Neuronal stem cell (in vitro differentiated cells): ENCODE results near the gene SEMA3A.

Experiments used
- DNase-seq: peaks from one replicate; pipeline ENCODE4 v3.0.0-alpha.2; 2013; ENCODE audit warnings: low spot score
- H2AFZ ChIP-seq: one replicate; pipeline ENCODE4 v1.6.1; 2013; ENCODE audit warnings: mild to moderate bottlenecking, low read length, inconsistent platforms
- H2AK5ac ChIP-seq: 2 replicates; pipeline ENCODE4 v1.6.1; 2013; ENCODE audit warnings: low read depth, mild to moderate bottlenecking, inconsistent platforms, low read length, moderate library complexity, mixed read lengths
- H2BK120ac ChIP-seq: 2 replicates; pipeline ENCODE4 v1.6.1; 2013; ENCODE audit warnings: low read depth, mild to moderate bottlenecking, inconsistent platforms, low read length, moderate library complexity, mixed read lengths
- H2BK12ac ChIP-seq: one replicate; pipeline ENCODE4 v1.6.1; 2013; ENCODE audit warnings: low read length, inconsistent platforms
- H2BK15ac ChIP-seq: 2 replicates; pipeline ENCODE4 v1.6.1; 2013; ENCODE audit warnings: mild to moderate bottlenecking, low read length, inconsistent platforms, mixed read lengths
- H2BK5ac ChIP-seq: one replicate; pipeline ENCODE4 v1.6.1; 2013; ENCODE audit warnings: inconsistent platforms, mild to moderate bottlenecking, low read length, moderate library complexity
- H3K14ac ChIP-seq: one replicate; pipeline ENCODE4 v1.6.1; 2013; ENCODE audit warnings: low read length, inconsistent platforms
- H3K18ac ChIP-seq: 2 replicates; pipeline ENCODE4 v1.6.1; 2013; ENCODE audit warnings: low read length, inconsistent platforms
- H3K23ac ChIP-seq: 2 replicates; pipeline ENCODE4 v1.6.1; 2013; ENCODE audit warnings: low read depth, mild to moderate bottlenecking, mixed read lengths, low read length, inconsistent platforms; ENCODE audit not compliant: poor library complexity
- H3K27ac ChIP-seq: replicated peaks from 3 replicates; pipeline ENCODE4 v1.5.1; 2013; ENCODE audit warnings: low read length, inconsistent platforms
- H3K27me3 ChIP-seq, 3 experiments: 2 replicates each; pipeline ENCODE4 v1.6.1; 2013; ENCODE audit warnings: low read length in 3 of 3, mild to moderate bottlenecking in 2 of 3, inconsistent platforms in 1 of 3, low read depth in 1 of 3, mixed read lengths in 1 of 3, moderate library complexity in 1 of 3; ENCODE audit not compliant: control insufficient read depth in 3 of 3, insufficient read depth in 3 of 3
- H3K36me3 ChIP-seq, 2 donors: replicated peaks in 1 of 2; 2 replicates each; pipeline ENCODE4 v1.6.1; 2013; ENCODE audit warnings: low read length in 2 of 2; ENCODE audit not compliant: control insufficient read depth in 2 of 2, insufficient read depth in 2 of 2
- H3K4ac ChIP-seq: 2 replicates; pipeline ENCODE4 v1.6.1; 2013; ENCODE audit warnings: inconsistent platforms, mild to moderate bottlenecking, low read length, moderate library complexity
- H3K4me1 ChIP-seq, 2 donors: 1 replicate in 1 of 2; 2 replicates in 1 of 2; pipeline ENCODE4 v1.6.1; 2013; ENCODE audit warnings: low read length in 2 of 2, low read depth in 1 of 2; ENCODE audit not compliant: control insufficient read depth in 2 of 2, insufficient read depth in 1 of 2
- H3K4me2 ChIP-seq: one replicate; pipeline ENCODE4 v1.6.1; 2013; ENCODE audit warnings: mild to moderate bottlenecking, low read length, inconsistent platforms; ENCODE audit not compliant: insufficient read depth, poor library complexity, severe bottlenecking
- H3K4me3 ChIP-seq, 2 donors: 2 replicates each; pipeline ENCODE4 v1.5.1; 2013; ENCODE audit warnings: low read length in 2 of 2, mild to moderate bottlenecking in 2 of 2, inconsistent platforms in 1 of 2, moderate library complexity in 1 of 2
- H3K79me1 ChIP-seq: one replicate; pipeline ENCODE4 v1.6.1; 2013; ENCODE audit warnings: low read depth, mild to moderate bottlenecking, inconsistent platforms, low read length, moderate library complexity
- H3K9ac ChIP-seq: one replicate; pipeline ENCODE4 v1.6.1; 2013; ENCODE audit warnings: mild to moderate bottlenecking, low read depth, low read length, inconsistent platforms; ENCODE audit not compliant: poor library complexity
- H3K9me3 ChIP-seq, 2 donors: replicated peaks in 1 of 2; 2 replicates each; pipeline versions ENCODE3 to v1.6.1; 2013; ENCODE audit warnings: low read length in 2 of 2, mild to moderate bottlenecking in 2 of 2, inconsistent platforms in 1 of 2, low read depth in 1 of 2, mixed read lengths in 1 of 2, moderate library complexity in 1 of 2; ENCODE audit not compliant: control insufficient read depth in 2 of 2, insufficient read depth in 1 of 2
- H4K8ac ChIP-seq: one replicate; pipeline ENCODE4 v1.6.1; 2013; ENCODE audit warnings: low read depth, mild to moderate bottlenecking, inconsistent platforms, low read length, moderate library complexity
- H4K91ac ChIP-seq: one replicate; pipeline ENCODE4 v1.6.1; 2013; ENCODE audit warnings: low read length, low read depth, mild to moderate bottlenecking, inconsistent platforms; ENCODE audit not compliant: poor library complexity
- WGBS, 2 donors: extraction: QIAGEN DNeasy Blood & Tissue Kit; methylation state at CpG; one replicate each; pipeline ENCODE4 v1.1.7; 2013; ENCODE audit warnings: missing lambda C conversion rate in 2 of 2, mixed read lengths in 1 of 2; ENCODE audit not compliant: insufficient read length in 2 of 2, insufficient replicate concordance in 1 of 2; ENCODE audit errors: extremely low coverage in 2 of 2; 5-methylcytosine and 5-hydroxymethylcytosine counted together

Gene SEMA3A

GRCh38 chr7:83921941-83922607 is 272.5 kb downstream of the SEMA3A start:
- H3K4me1 ChIP-seq: no peaks in the 10 kb centered on the region
- no peak overlapping the region for H2BK5ac ChIP-seq
- H3K23ac ChIP-seq: no peak overlapping the region
- no peaks in the 10 kb centered on the region for H3K27me3 ChIP-seq
- H3K18ac ChIP-seq: no peak overlapping the region
- H3K36me3 ChIP-seq: no peaks in the 10 kb centered on the region
- H2AK5ac ChIP-seq: no peak overlapping the region
- no peak overlapping the region for H4K91ac ChIP-seq
- peak overlapping the region; percentile 65 for H2AFZ ChIP-seq
- H3K4ac ChIP-seq: no peak overlapping the region
- H3K9me3 ChIP-seq: no peaks in the 10 kb centered on the region
- no peak overlapping the region for H3K27ac ChIP-seq
- H2BK15ac ChIP-seq: no peak overlapping the region
- DNase-seq: no peak
- no peak overlapping the region for H3K9ac ChIP-seq
- H3K79me1 ChIP-seq: no peaks in the 10 kb centered on the region
- H3K14ac ChIP-seq: no peak overlapping the region
- H4K8ac ChIP-seq: no peak overlapping the region
- H2BK12ac ChIP-seq: no peak overlapping the region
- H3K4me3 ChIP-seq: no peak overlapping the region
- no peak overlapping the region for H2BK120ac ChIP-seq
- H3K4me2 ChIP-seq: no peak overlapping the region
- WGBS, 2 donors: no CpG with 5 or more reads among the region's 4 CpGs

GRCh38 chr7:83921271-83921940 is 273.2 kb downstream of the SEMA3A start:
- Histone ChIP-seq H2BK5ac (no peak overlapping the region), H3K9me3 (no peaks in the 10 kb centered on the region), H2BK12ac (no peak overlapping the region), H3K27ac (no peak overlapping the region), H3K14ac (no peak overlapping the region), H3K27me3 (no peaks in the 10 kb centered on the region), H3K4ac (no peak overlapping the region), H4K8ac (no peak overlapping the region), H3K23ac (no peak overlapping the region), H3K4me1 (no peaks in the 10 kb centered on the region), H3K36me3 (no peaks in the 10 kb centered on the region), H2AFZ (no peak overlapping the region), H2BK15ac (no peak overlapping the region), H3K4me2 (no peak overlapping the region), H3K79me1 (no peaks in the 10 kb centered on the region), H3K4me3 (no peak overlapping the region), H3K9ac (no peak overlapping the region), H4K91ac (no peak overlapping the region), H2AK5ac (no peak overlapping the region), H2BK120ac (no peak overlapping the region), H3K18ac (no peak overlapping the region)
- no peak for DNase-seq
- WGBS, 2 donors: no CpG with 5 or more reads among the region's 1 CpG

GRCh38 chr7:83918142-83918541 is 276.4 kb downstream of the SEMA3A start:
- Histone ChIP-seq H3K79me1 (no peaks in the 10 kb centered on the region), H2AK5ac (no peak overlapping the region), H3K27ac (no peak overlapping the region), H2BK5ac (no peak overlapping the region), H2BK15ac (no peak overlapping the region), H3K4me3 (no peak overlapping the region), H4K8ac (no peak overlapping the region), H3K18ac (no peak overlapping the region), H3K4me1 (no peaks in the 10 kb centered on the region), H3K27me3 (no peaks in the 10 kb centered on the region), H3K36me3 (no peaks in the 10 kb centered on the region), H3K4ac (no peak overlapping the region), H3K14ac (no peak overlapping the region), H2BK120ac (no peak overlapping the region), H2AFZ (no peak overlapping the region), H3K9ac (no peak overlapping the region), H2BK12ac (no peak overlapping the region), H4K91ac (no peak overlapping the region), H3K23ac (no peak overlapping the region), H3K4me2 (no peak overlapping the region), H3K9me3 (no peaks in the 10 kb centered on the region)
- DNase-seq: no peak
- WGBS, 2 donors: no CpG with 5 or more reads among the region's 1 CpG

GRCh38 chr7:83913174-83913573 is 281.4 kb downstream of the SEMA3A start:
- H2BK15ac ChIP-seq: no peak overlapping the region
- H3K23ac ChIP-seq: no peak overlapping the region
- H3K4me3 ChIP-seq: no peak overlapping the region
- no peaks in the 10 kb centered on the region for H3K27me3 ChIP-seq
- H4K91ac ChIP-seq: no peak overlapping the region
- H3K36me3 ChIP-seq: no peaks in the 10 kb centered on the region
- no peak overlapping the region for H3K18ac ChIP-seq
- H2BK12ac ChIP-seq: no peak overlapping the region
- H2BK120ac ChIP-seq: no peak overlapping the region
- H3K14ac ChIP-seq: no peak overlapping the region
- H2BK5ac ChIP-seq: no peak overlapping the region
- no peaks in the 10 kb centered on the region for H3K79me1 ChIP-seq
- no peak overlapping the region for H3K4ac ChIP-seq
- H4K8ac ChIP-seq: no peak overlapping the region
- no peak overlapping the region for H3K9ac ChIP-seq
- no peak overlapping the region for H3K27ac ChIP-seq
- H3K4me1 ChIP-seq: no peaks in the 10 kb centered on the region
- H3K9me3 ChIP-seq: no peaks in the 10 kb centered on the region
- H2AK5ac ChIP-seq: no peak overlapping the region
- no peak overlapping the region for H2AFZ ChIP-seq
- no peak for DNase-seq
- H3K4me2 ChIP-seq: no peak overlapping the region
